ENCODE data around the gene SORBS1. TPM values are rescaled to one million over a fixed set of nuclear protein-coding genes. Genes with fewer than 3 reads are reported as not detected.

The SORBS1 gene
- total RNA-seq, 1 donor from 2014 or later, result 16.1 TPM

DNA sequence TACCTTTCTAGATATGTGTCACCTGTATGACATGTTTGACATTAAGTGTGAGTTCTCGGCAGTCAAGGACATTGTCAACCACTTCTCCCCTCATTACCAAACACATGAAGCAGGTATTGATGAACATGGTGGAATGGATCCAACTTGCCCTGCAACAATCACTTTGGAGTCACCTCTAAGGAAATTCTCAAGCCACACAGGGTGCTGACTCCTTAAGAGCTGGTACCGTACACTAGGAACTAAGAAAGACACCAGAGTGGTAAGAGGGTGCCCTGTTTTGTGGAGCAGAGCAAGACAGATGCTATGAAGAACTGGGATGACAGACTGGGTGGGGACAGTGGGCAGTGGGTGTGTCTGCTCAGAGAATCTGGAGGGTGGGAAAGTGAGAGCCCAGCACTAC lies 17.4 kb upstream of the SORBS1 start:
- Histone ChIP-seq H3K27ac (no peak overlapping the region), H3F3A (ENCODE audit: low read depth) (no peaks in the 10 kb centered on the region), H2AFZ (replicated peaks) (no peak overlapping the region), H3K9me3 (ENCODE audit: low read depth) (no peaks in the 10 kb centered on the region), H3K4me3 (no peak overlapping the region), H3K36me3 (no peaks in the 10 kb centered on the region), H3K4me2 (no peak overlapping the region), H3K4me1 (no peaks in the 10 kb centered on the region), H3K9ac (no peak overlapping the region), H3K27me3 (no peaks in the 10 kb centered on the region), H4K20me1 (ENCODE audit: low read depth) (no peaks in the 10 kb centered on the region), H3K79me2 (ENCODE audit: low read depth) (no peaks in the 10 kb centered on the region)
- no peak for DNase-seq (ENCODE audit: low spot score)
- TF ChIP-seq EZH2 (IDR thresholded peaks at IDR 0.05) (no peak), EZH2phosphoT487 (IDR thresholded peaks at IDR 0.05) (no peak)
- TF ChIP-seq, protein P1, sequence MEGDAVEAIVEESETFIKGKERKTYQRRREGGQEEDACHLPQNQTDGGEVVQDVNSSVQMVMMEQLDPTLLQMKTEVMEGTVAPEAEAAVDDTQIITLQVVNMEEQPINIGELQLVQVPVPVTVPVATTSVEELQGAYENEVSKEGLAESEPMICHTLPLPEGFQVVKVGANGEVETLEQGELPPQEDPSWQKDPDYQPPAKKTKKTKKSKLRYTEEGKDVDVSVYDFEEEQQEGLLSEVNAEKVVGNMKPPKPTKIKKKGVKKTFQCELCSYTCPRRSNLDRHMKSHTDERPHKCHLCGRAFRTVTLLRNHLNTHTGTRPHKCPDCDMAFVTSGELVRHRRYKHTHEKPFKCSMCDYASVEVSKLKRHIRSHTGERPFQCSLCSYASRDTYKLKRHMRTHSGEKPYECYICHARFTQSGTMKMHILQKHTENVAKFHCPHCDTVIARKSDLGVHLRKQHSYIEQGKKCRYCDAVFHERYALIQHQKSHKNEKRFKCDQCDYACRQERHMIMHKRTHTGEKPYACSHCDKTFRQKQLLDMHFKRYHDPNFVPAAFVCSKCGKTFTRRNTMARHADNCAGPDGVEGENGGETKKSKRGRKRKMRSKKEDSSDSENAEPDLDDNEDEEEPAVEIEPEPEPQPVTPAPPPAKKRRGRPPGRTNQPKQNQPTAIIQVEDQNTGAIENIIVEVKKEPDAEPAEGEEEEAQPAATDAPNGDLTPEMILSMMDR (IDR thresholded peaks at IDR 0.05), result no peak
- Mint-ChIP-seq H3K27me3 (ENCODE audit: insufficient read depth, low read depth) (peaks cover 7% of the 10 kb centered on the region), H3K4me3 (no peak overlapping the region), H3K36me3 (no peaks in the 10 kb centered on the region), H3K9me3 (no peaks in the 10 kb centered on the region), H3K4me1 (peaks cover 5% of the 10 kb centered on the region), H3K27ac (no peak overlapping the region)

DNA sequence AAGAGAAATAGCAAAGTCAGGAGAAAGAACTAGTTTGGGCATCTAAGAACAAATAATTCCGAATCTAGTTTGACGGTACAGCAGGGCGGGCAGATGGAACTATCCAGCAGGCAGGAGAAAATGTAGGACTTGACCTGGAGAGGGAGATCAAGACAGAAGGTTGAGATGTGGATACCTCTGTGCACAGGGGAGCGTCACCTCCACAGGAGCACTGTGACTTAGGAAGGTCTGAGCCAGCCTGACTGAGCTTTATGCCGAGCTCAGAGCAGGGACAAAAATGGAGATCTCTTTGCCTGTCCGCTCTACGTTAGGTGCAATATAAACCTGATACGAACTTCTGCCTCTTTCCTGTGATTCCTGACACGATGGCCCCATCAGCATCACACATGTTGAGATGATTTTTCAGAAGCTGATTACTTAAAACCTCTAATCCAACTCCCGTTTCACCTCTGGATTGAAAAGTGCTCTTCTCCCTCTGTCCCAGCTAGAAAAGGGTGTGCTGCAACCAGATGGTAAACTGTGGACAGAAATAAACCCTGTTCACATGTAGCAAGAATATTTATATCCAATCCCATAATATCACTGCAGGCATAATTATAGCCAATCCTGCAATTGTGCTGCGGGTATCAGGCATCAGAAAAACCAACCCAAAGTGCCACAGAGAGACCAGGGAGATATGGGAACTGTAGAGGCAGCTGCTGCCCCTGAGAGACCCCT lies 13.6 kb upstream of the SORBS1 start:
- Mint-ChIP-seq H3K27me3 (ENCODE audit: insufficient read depth, low read depth) (peaks cover 9% of the 10 kb centered on the region), H3K4me3 (no peak overlapping the region), H3K4me1 (peaks cover 19% of the 10 kb centered on the region), H3K27ac (no peak overlapping the region), H3K36me3 (no peaks in the 10 kb centered on the region), H3K9me3 (no peaks in the 10 kb centered on the region)
- no peak overlapping the region for H3K27ac ChIP-seq
- H3K4me1 ChIP-seq, result peaks cover 16% of the 10 kb centered on the region
- DNase-seq (ENCODE audit: low spot score), result no peak
- no peaks in the 10 kb centered on the region for H3K79me2 ChIP-seq (ENCODE audit: low read depth)
- H4K20me1 ChIP-seq (ENCODE audit: low read depth), result no peaks in the 10 kb centered on the region
- H3K36me3 ChIP-seq, result no peaks in the 10 kb centered on the region
- no peak overlapping the region for H3K4me3 ChIP-seq
- TF ChIP-seq, protein P1 (IDR thresholded peaks at IDR 0.05), result no peak
- no peak for TF ChIP-seq EZH2phosphoT487 (IDR thresholded peaks at IDR 0.05)
- peaks cover 8% of the 10 kb centered on the region for H3F3A ChIP-seq (ENCODE audit: low read depth)
- no peaks in the 10 kb centered on the region for H3K9me3 ChIP-seq (ENCODE audit: low read depth)
- no peak overlapping the region for H2AFZ ChIP-seq (replicated peaks)
- no peak overlapping the region for H3K9ac ChIP-seq
- no peaks in the 10 kb centered on the region for H3K27me3 ChIP-seq
- H3K4me2 ChIP-seq, result no peak overlapping the region

DNA sequence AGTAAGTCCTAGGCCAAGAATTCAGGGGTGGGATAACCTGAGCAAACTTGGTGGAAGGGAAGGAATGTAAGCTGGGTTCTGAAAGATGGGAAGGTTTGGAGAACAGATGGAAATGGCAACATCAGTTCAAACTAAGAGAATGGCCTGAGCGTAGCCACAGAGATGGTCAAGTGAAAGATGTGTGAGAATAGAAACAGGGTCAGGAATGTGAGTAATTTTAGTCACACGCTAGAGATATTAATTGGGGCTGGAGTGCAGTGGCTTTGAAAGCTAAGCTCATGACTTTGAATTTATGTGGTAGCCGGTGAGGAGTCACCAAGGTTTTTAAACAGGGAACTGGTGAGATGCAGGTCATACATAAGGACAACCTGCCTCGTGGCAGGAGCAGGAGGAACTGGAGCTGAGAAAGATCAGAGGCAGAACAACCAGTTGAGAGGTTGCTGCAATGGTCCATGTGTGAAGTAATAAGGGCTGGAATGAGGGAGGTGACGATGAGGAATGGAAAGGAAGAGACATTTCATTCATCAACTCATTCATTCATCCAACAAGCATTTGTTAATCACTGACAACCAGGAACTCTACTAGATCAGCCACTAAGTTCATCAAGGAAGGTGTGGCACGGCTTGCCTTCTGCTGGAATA lies 12.9 kb upstream of the SORBS1 start:
- no peak overlapping the region for H3K4me3 ChIP-seq
- H3K4me3 Mint-ChIP-seq, result no peak overlapping the region
- no peaks in the 10 kb centered on the region for H3K9me3 Mint-ChIP-seq
- no peaks in the 10 kb centered on the region for H3K79me2 ChIP-seq (ENCODE audit: low read depth)
- no peak overlapping the region for H2AFZ ChIP-seq (replicated peaks)
- H4K20me1 ChIP-seq (ENCODE audit: low read depth), result no peaks in the 10 kb centered on the region
- no peak overlapping the region for H3K27ac Mint-ChIP-seq
- H3K27me3 ChIP-seq, result no peaks in the 10 kb centered on the region
- TF ChIP-seq, protein P1 (IDR thresholded peaks at IDR 0.05), result no peak
- TF ChIP-seq EZH2phosphoT487 (IDR thresholded peaks at IDR 0.05) (no peak), EZH2 (IDR thresholded peaks at IDR 0.05) (no peak)
- H3K9ac ChIP-seq, result no peak overlapping the region
- H3K4me1 ChIP-seq, result peaks cover 16% of the 10 kb centered on the region
- H3K36me3 Mint-ChIP-seq, result no peaks in the 10 kb centered on the region
- H3K27ac ChIP-seq, result no peak overlapping the region
- peaks cover 7% of the 10 kb centered on the region for H3K27me3 Mint-ChIP-seq (ENCODE audit: insufficient read depth, low read depth)
- H3K36me3 ChIP-seq, result no peaks in the 10 kb centered on the region
- H3K4me2 ChIP-seq, result no peak overlapping the region
- H3F3A ChIP-seq (ENCODE audit: low read depth), result peaks cover 8% of the 10 kb centered on the region
- DNase-seq (ENCODE audit: low spot score), result no peak
- H3K9me3 ChIP-seq (ENCODE audit: low read depth), result no peaks in the 10 kb centered on the region
- H3K4me1 Mint-ChIP-seq, result peaks cover 19% of the 10 kb centered on the region

Data from neural progenitor cell (in vitro differentiated cells).